NT2/D1 (cell line): Measurements from ENCODE around the gene TTC19.

Experiments used
- SUZ12 ChIP-seq: IDR thresholded peaks from 2 replicates; pipeline ENCODE4 v1.6.1; 2011; ENCODE audit not compliant: insufficient read length, insufficient read depth; ENCODE audit errors: extremely low read depth
- YY1 ChIP-seq: IDR thresholded peaks from 2 replicates; pipeline ENCODE4 v1.6.1; 2011; ENCODE audit not compliant: insufficient read length, insufficient read depth
- ZNF274 ChIP-seq: IDR thresholded peaks from 2 replicates; pipeline ENCODE4 v1.6.1; 2011; ENCODE audit warnings: mild to moderate bottlenecking, low read depth, low read length

DNA sequence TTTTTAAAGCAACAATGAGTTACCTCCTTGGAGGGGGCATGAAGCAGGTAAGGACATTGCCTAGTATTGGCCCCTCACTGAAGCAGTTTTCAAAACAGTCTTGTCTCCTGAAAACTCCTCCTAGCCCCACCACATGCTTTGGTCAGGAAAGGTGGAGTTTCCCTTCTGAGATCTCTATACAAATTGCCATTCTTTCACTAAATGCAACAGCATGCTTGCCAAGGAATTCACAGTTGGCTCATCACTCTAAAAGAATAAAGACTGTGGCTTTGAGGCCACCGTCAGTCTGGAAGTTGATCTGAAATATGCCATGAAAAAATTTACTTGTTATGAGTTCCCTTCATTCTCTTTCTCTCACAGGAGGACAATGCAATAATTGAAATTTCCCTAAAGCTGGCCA is 4.2 kb downstream of the TTC19 start:
- TF ChIP-seq ZNF274, result no peak
- no peak for TF ChIP-seq YY1
- no peak for TF ChIP-seq SUZ12
